Measurements from ENCODE around the gene ABHD15.
A peak's percentile ranks its signal among the peaks of the same experiment; 100 is the strongest.

The ABHD15 gene

DNA sequence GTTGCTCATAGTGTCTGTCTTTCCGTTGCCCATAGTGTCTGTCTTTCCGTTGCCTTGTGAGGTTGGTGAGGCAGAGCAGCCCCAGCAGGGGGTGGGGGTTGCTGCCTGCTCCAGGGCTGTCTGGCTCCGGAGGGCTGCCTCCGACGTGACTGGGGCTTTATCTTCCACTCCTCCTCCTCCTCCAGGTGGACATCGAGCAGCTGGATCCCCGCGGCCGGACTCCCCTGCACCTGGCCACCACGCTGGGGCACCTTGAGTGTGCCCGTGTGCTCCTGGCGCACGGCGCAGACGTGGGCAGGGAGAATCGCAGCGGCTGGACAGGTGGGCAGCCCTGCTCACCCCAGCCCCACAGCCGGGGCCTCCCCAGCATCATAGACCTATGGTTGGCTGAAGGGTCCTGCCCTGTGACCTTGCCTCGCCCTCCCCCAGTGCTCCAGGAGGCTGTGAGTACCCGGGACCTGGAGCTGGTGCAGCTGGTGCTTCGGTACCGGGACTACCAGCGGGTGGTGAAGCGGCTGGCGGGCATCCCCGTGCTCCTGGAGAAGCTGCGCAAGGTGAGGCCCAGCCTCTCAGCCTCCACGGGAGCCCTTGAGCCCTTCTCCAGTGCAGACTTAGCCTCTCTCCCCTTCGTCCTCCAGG is 40.8 kb upstream of the ABHD15 start:
- Mint-ChIP-seq H3K4me1 (ENCODE audit: low read depth in 2 of 2) (no peaks in the 10 kb centered on the region), H3K4me3 (no peak overlapping the region), H3K9me3 (no peaks in the 10 kb centered on the region), H3K36me3 (ENCODE audit: insufficient read depth) (no peaks in the 10 kb centered on the region), H3K27ac (no peak overlapping the region), H3K27me3 (no peaks in the 10 kb centered on the region)
- ATAC-seq (replicated peaks): no peak
- no peak for DNase-seq

DNA sequence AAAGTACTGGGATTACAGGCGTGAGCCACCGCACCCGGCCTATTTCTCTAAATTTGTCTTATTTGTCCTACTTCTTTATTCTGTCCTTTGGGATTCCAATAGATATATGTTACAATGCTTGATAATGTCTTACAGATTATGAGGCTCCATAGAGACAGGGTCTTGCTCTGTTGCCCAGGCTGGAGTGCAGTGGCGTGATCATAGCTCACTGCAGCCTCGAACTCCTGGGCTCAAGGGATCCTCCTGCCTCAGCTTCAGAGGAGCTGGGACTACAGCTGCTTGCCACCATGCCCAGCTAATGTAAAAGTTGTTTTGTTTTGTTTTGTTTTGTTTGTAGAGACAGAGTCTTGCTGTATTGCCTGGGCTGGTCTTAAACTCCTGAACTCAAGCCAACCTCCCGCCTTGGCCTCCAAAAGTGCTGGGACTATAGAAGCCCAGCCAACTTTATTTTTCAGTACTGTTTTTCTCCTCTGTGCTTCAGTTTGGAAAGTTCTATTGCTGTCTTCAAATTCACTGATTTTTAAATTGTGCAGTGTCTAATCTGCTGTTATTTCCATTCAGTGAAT is 36.4 kb upstream of the ABHD15 start:
- Mint-ChIP-seq H3K27me3 (no peaks in the 10 kb centered on the region), H3K27ac (no peak overlapping the region), H3K4me3 (no peak overlapping the region), H3K9me3 (no peaks in the 10 kb centered on the region), H3K4me1 (ENCODE audit: low read depth in 2 of 2) (no peaks in the 10 kb centered on the region), H3K36me3 (ENCODE audit: insufficient read depth) (peaks cover 8% of the 10 kb centered on the region)
- DNase-seq (no peak), ATAC-seq (replicated peaks) (no peak)

DNA sequence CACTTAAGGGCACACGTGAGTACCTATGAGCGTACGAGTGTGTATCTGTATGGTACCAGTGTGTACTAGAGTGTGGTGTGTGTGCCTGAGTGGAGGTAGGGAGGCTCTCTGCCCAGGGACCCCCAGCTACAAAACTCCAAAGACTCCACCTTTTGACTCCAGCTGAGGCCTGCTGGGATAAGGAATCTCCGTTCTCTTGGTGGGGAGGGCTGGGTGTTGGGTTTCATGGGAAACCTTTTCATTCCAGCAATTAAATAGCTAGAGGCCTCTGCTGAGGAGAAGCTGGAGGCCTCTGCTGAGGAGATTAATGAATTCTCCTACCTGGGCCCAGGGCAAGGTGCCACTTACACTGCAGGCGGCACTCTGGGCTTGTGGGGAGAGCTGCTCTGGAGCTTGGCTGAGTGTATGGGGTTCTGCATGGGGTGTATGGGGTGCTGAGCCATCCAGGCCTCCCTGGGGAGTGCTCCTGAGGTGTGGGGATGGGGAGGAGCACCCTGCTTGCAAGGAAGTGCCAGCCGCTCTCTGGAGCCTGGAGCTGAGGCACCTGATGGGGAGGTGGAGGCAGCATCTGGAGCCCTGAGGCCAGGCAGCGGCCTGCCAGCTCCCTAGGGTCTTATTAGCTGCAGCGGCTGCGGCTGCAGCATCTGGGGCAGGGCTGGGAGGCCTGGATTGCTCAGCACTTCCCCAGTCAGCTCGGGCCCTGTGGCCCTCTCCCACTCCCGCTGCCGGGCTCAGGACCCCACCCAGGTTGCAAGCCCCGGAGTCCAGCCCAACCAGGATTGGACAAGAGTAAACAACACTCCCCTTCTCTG is 30.7 kb upstream of the ABHD15 start:
- H3K27me3 Mint-ChIP-seq: no peaks in the 10 kb centered on the region
- ATAC-seq (replicated peaks): no peak
- no peak overlapping the region for H3K27ac Mint-ChIP-seq
- H3K4me1 Mint-ChIP-seq (ENCODE audit: low read depth in 2 of 2): peaks cover 4 to 9% of the 10 kb centered on the region in 2 donors
- no peak for DNase-seq
- peaks cover 8% of the 10 kb centered on the region for H3K36me3 Mint-ChIP-seq (ENCODE audit: insufficient read depth)
- no peaks in the 10 kb centered on the region for H3K9me3 Mint-ChIP-seq
- no peak overlapping the region for H3K4me3 Mint-ChIP-seq

DNA sequence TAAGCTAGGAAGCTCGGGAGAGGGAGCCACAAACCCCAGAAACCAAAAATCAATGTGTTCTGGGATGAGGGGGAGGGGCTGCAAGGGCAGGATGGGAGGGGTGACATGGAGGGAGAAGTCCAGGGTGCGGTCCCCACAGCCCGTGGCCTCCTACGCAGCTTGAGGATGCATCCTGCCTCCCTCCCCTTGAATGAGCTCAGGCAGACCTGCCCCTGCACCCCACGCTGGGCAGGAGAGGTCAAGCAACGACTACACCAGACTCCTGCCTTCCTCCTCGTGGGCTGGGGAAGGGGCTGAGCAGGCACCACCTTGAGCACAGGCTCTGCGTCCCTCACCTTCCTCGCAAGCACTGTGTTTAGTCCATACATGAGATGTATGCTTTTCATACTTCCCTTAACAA is 30.0 kb upstream of the ABHD15 start:
- ATAC-seq (replicated peaks): no peak
- no peaks in the 10 kb centered on the region for H3K9me3 Mint-ChIP-seq
- H3K4me1 Mint-ChIP-seq (ENCODE audit: low read depth in 2 of 2): peaks cover 4 to 11% of the 10 kb centered on the region in 2 donors
- no peak overlapping the region for H3K27ac Mint-ChIP-seq
- peaks cover 8% of the 10 kb centered on the region for H3K36me3 Mint-ChIP-seq (ENCODE audit: insufficient read depth)
- no peaks in the 10 kb centered on the region for H3K27me3 Mint-ChIP-seq
- no peak for DNase-seq
- H3K4me3 Mint-ChIP-seq: no peak overlapping the region

DNA sequence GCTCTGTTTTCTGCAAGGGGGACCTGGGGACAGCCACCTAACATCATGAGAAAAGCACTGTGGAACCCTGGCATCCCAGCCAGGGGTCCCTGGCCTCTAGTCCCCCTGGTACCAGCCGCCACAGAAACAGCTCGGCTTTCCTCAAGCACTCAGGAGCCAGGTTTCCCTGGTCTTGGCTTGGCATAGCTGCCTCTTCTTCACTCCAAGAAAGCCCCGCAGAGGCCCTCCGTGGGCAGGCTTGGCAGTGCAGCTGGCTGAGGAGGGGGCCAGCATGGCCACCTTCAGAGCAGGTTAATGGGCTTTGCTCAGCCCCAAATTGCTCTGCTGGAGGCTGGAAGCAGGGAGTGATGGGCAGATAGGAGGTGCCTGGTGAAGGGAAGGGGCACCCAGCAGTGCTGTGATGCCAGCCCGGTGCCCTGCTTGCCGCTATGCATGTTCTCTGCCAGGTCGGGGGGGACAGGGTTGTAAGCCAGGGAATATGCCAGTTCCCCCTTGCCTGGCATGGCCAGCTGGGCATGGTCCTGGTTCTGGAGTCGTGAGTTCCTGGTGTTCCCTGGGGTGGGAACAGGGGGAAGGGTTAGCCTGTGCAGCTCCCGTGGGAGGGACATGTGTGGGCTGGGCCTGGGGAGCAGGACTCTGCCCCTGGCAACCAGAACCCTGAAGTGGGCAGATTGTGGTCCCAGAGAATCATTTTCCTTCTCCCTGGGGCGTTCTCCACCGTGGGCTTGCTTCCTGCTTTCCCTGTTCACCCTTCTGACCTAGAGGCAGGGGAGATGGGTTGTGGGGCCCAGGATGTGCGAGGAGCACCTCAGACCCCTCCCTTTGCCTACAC is 29.3 kb upstream of the ABHD15 start:
- Mint-ChIP-seq H3K27ac (no peak overlapping the region), H3K36me3 (ENCODE audit: insufficient read depth) (peaks cover 8% of the 10 kb centered on the region), H3K4me3 (no peak overlapping the region)

DNA sequence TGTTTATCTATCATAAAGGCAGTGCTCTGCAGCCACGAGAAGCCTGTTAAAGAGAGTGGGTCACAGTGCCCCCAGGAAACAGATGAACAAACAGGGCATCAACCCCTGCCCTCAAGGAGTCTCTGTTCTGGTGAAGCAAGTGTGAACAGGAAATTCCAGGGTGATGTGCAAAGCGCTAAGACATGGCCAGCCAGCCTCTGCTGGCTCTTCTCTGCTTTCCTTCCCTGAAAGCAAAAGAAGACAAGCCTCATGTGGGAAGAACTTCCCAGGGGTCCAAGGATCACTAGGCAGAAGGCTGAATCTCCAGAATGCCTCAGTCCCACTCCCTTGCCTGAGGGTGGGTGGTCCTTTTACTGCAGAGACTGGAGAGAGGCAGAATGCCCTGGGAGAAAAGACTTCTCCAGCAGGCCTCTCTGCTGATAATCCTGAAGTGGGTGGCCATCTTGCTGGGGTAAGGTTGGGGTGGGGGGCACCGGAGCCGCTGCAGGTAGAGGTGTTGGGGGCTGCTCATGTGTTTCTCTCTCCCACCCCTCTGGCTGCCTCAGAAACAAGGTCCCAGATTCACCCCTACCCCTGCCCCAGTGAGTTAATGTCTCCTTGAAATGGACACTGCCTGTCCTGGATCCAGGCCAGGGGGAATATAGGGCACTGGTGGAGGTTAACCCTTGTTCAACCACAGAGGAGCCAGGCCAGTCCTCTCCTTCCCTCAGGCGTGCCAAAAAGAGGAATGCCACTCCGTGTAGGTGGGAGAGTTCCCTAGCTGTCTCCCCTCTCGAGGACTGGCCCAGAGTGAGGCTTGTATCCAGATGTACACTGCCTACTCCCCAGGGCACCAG is 28.5 kb upstream of the ABHD15 start:
- no peak overlapping the region for H3K4me3 Mint-ChIP-seq
- H3K9me3 Mint-ChIP-seq: no peaks in the 10 kb centered on the region
- no peaks in the 10 kb centered on the region for H3K27me3 Mint-ChIP-seq
- peaks cover 6% of the 10 kb centered on the region for H3K36me3 Mint-ChIP-seq (ENCODE audit: insufficient read depth)
- H3K27ac Mint-ChIP-seq: no peak overlapping the region
- ATAC-seq (replicated peaks) (no peak), DNase-seq (no peak)
- H3K4me1 Mint-ChIP-seq (ENCODE audit: low read depth in 2 of 2): peaks cover 7 to 25% of the 10 kb centered on the region in 2 donors

More for the DNA sequence above, 29.3 kb upstream of the ABHD15 start:
- ATAC-seq (replicated peaks) (no peak), DNase-seq (no peak)
- peaks cover 4 to 18% of the 10 kb centered on the region in 2 donors for H3K4me1 Mint-ChIP-seq (ENCODE audit: low read depth in 2 of 2)
- no peaks in the 10 kb centered on the region for H3K9me3 Mint-ChIP-seq
- H3K27me3 Mint-ChIP-seq: no peaks in the 10 kb centered on the region

DNA sequence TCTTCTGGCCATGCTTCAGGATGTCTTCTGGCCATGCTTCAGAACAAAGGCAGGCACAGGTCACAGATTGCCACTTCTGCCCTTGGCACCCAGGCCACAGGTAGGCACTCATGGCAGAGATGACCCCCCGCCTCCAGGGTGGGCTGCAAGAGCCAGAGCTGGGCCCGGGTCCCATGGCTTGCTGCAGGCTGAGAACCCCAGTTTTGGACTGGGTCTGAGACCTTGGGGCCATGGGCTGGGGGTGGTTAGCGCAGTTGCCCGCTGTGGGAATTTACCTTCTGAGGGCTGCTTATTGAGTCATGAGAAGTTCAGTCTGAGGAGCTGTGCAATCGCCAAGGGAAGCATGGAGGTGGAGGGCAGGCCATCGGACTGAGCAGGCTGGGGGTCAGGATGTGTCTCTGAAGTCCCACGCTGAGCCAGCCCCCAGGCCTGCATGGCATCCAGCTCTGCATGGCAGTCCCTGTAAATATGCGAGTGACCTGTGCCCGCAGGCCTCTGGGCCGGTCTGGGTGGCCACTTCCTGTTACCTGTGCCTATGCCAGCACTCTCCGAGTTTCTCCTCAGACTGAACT is 27.8 kb upstream of the ABHD15 start:
- Mint-ChIP-seq H3K4me1 (ENCODE audit: low read depth in 2 of 2) (peaks cover 13 to 30% of the 10 kb centered on the region in 2 donors), H3K36me3 (ENCODE audit: insufficient read depth) (peaks cover under 1% of the 10 kb centered on the region), H3K27ac (no peak overlapping the region), H3K27me3 (no peaks in the 10 kb centered on the region), H3K4me3 (peak overlapping the region; percentile 65 to 74), H3K9me3 (no peaks in the 10 kb centered on the region)
- DNase-seq (no peak), ATAC-seq (replicated peaks) (no peak)

DNA sequence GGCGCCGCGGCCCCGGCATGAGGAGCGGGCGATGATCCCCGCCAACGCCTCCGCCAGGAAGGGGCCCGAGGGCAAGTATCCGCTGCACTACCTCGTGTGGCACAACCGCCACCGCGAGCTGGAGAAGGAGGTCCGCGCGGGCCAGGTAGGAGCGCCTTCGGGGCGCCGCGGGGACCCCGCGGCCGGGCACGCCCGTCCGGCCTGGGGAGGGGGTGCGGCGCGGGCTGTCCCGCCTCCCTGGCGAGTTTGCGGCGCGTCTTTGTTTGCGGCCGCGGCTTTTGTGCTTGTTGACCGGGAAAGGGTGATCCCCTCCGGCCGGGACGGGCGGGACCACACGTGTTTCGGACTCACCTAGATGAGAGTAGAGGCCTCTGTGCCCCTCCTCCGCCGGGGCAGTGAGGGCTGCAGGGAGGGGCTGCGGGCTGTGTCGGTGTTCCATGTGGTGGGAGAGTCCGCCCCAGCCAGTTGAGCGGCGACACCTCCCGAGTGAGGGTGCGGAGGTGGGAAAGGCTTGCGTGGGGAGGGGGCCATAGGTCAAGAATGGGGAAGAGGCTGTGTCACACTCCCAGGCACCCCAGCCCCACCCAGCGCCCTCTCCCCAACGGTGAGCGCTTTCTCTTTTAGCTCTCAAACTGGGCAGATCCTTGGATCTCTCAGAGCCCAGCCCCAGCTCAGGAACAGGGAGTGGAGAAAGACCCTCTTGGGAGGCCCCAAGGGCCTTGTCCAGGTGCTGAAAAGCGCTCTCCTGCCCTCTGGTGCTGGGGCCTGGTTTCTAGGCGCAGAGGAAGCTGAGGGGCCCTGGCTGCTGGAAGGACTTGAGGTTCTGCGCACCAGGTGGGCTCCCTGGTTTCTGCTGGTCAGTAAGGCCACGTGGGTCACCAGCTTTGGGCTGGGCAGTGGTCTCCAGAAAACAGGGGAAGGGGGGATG is 27.0 kb upstream of the ABHD15 start:
- Mint-ChIP-seq H3K36me3 (ENCODE audit: insufficient read depth) (no peaks in the 10 kb centered on the region), H3K4me1 (ENCODE audit: low read depth in 2 of 2) (peaks cover 13 to 30% of the 10 kb centered on the region in 2 donors), H3K27ac (no peak overlapping the region), H3K9me3 (no peaks in the 10 kb centered on the region), H3K27me3 (no peaks in the 10 kb centered on the region), H3K4me3 (peak overlapping the region; percentile 65 to 74)
- no peak for ATAC-seq (replicated peaks)
- DNase-seq: no peak

DNA sequence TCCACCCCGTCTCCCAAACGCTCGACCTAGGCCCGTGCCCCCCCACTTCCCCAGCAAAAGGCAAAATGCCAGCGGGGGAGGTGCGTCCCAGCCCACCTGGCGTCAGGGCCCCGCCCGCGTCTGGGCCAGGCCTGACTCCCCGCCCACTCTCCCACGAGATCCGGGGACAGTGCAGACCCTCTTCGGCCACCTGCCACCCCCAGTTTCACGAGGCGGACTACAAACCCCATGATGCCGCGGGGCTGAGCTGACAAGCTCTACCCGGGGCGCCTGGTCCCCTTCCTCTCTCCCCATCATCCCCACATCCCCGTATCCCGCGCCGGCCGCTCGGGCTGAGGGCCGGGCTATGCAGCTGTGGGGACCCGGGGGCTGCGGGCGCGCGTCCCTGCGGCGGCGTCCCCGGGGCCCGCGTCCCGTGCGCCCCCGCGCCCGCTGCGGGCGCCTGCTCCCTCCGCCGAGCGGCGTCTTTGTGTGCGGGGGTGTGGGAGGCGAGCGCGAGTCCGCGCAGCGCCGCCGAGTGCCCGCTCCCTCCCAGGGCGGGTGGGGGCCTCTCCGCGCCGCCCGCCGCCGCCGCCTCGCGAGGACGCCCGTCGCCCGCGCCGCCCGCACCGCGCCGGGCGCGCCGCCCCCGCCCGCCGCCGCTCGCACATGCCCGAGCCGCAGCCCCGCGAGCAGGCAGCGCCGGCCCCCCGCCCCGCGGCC is 26.2 kb upstream of the ABHD15 start, which contains the start of gene ANKRD13B:
ANKRD13B (plus strand) TSS at position 283 of the 702 bp plus-strand sequence. CDS start 490 bp downstream, outside the sequence.
- H3K27ac Mint-ChIP-seq: no peak within 1 kb of the TSS

DNA sequence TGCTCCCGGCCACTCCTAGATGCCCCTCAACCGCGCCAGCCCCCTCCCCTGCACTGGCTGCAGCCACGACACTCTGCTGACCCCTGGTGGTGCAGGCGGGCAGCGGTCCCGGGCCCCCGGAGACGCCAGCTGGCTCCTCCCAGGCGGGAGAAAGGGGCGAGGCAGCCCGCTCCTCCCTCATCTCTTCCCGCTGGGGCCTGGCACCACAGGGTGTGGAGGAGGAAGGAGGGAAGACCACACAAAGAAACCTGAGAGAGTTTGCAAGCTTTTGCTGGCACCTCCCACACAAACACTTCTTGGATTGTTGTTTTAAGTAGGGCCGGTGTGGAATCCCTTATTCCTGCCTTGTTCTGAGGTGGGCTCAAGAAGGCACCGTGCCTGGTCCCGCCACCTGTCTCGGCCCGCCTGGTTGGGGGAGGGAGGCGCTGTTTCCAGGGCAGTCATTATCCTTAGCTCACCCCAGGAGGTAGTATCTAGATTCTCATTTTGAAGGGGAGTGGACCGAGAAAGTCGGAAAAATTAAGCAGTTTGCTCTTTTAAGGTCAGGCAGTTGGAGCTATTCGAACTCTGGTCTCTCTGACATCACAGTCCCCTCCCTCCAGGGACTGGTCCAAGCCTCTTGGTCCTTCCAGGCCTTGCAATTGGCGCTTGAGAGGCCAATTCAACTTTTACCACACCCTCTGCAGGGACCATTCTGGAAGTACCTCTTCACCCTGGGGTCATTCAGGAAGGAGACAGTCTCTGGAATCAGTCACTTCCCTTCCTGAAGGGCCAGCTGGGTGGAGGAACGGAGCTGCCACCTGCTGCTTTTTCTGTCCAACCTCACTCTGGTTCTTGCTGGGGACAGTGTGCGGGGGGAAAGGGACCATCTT is 25.1 kb upstream of the ABHD15 start:
- no peaks in the 10 kb centered on the region for H3K9me3 Mint-ChIP-seq
- peaks cover 27 to 46% of the 10 kb centered on the region in 2 donors for H3K4me1 Mint-ChIP-seq (ENCODE audit: low read depth in 2 of 2)
- H3K4me3 Mint-ChIP-seq: peak overlapping the region; percentile 79 to 80
- no peak overlapping the region for H3K27ac Mint-ChIP-seq
- H3K27me3 Mint-ChIP-seq: no peaks in the 10 kb centered on the region
- DNase-seq: peak; percentile 67 to 75 (median 71)
- peaks cover 4% of the 10 kb centered on the region for H3K36me3 Mint-ChIP-seq (ENCODE audit: insufficient read depth)
- ATAC-seq (replicated peaks): peak; percentile 29

More for the DNA sequence above, 26.2 kb upstream of the ABHD15 start, which contains the start of gene ANKRD13B:
- peaks cover 4% of the 10 kb centered on the region for H3K36me3 Mint-ChIP-seq (ENCODE audit: insufficient read depth)
- DNase-seq (no peak), ATAC-seq (replicated peaks) (peak; percentile 10)
- peaks cover 19 to 36% of the 10 kb centered on the region in 2 donors for H3K4me1 Mint-ChIP-seq (ENCODE audit: low read depth in 2 of 2)
- no peaks in the 10 kb centered on the region for H3K9me3 Mint-ChIP-seq
- H3K27me3 Mint-ChIP-seq: no peaks in the 10 kb centered on the region
- H3K4me3 Mint-ChIP-seq: peak within 1 kb of the TSS; percentile 79 to 80
